ENCODE data around the gene GZMM. TPM values are rescaled to one million over a fixed set of nuclear protein-coding genes. Genes with fewer than 3 reads are reported as not detected.

GZMM gene
- total and polyA plus RNA-seq, 2 of the 13 experiments (the other 11 are each of a cell fraction or from before 2014, with no cell fraction given) = 0.07 TPM; not detected in 1

DNA sequence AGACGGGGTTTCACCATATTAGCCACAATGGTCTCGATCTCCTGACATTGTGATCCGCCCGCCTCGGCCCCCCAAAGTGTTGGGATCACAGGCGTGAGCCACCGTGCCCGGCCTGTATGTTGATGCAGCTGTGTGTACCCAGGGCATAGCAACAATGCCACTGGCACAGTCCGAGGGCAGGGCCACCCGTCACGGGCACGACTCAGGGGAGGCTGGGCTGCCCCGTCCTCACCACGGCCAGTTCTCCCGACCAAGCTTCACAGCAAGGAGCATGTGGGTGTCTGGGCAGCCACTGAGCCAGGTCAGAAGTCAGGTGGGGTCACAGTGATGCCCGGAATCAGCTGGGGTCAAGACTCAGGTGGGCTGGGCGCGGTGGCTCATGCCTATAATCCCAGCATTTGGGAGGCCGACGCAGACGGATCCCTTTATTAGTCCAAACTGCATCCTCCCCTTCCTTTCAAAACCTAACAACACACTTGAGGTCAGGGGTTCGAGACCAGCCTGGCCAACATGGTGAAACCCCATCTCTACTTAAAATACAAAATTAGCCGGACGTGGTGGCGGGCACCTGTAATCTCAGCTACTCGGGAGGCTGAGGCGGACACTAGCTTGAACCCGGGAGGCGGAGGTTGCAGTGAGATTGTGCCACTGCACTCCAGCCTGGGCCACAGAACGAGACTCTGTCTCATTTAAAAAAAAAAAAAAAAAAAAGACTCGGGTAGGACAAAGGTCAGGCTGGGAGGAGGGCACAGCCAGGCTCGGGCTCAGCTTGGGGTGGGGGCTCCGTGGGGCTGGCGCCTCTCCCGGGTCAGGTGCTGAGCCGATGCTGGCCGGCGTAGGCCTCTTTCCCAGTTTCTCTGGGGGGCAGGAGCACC, 13.5 kb upstream of the GZMM start (continued):
- TF ChIP-seq ZNF136 (CRISPR knock-in tag; IDR thresholded peaks at IDR 0.05; ENCODE audit: low read depth) (no peak), FOXK1 (CRISPR knock-in tag; IDR thresholded peaks at IDR 0.05; ENCODE audit: borderline replicate concordance, low read depth) (no peak), ATF7-NPFF (CRISPR knock-in tag; IDR thresholded peaks at IDR 0.05; ENCODE audit: low read depth) (no peak), KLF16 (CRISPR knock-in tag; IDR thresholded peaks at IDR 0.05) (no peak; a peak in 1 of 4 replicates), SKIL (CRISPR knock-in tag; IDR thresholded peaks at IDR 0.05; ENCODE audit: borderline replicate concordance) (no peak), ZNF503 (CRISPR knock-in tag; IDR thresholded peaks at IDR 0.05) (no peak), CENPBD1 (CRISPR knock-in tag; IDR thresholded peaks at IDR 0.05; ENCODE audit: borderline replicate concordance, low read depth) (no peak), RARG (CRISPR knock-in tag; IDR thresholded peaks at IDR 0.05; ENCODE audit: low read depth) (no peak), ZNF484 (CRISPR knock-in tag; IDR thresholded peaks at IDR 0.05; ENCODE audit: borderline replicate concordance, low read depth) (no peak), JARID2 (CRISPR knock-in tag; IDR thresholded peaks at IDR 0.05; ENCODE audit: insufficient replicate concordance) (no peak), CHCHD3 (CRISPR knock-in tag; IDR thresholded peaks at IDR 0.05) (no peak), MED13 (CRISPR knock-in tag; IDR thresholded peaks at IDR 0.05) (0 out of 2 replicates have a peak, but pooled peaks have one; percentile 61), DZIP1 (CRISPR knock-in tag; IDR thresholded peaks at IDR 0.05) (no peak), POLR2AphosphoS5 (IDR thresholded peaks at IDR 0.05; ENCODE audit: low read depth, low read length) (peak; percentile 37; the same call in 1 of the 2 replicates), CEBPB (IDR thresholded peaks at IDR 0.05; ENCODE audit: borderline replicate concordance, low read depth, low read length) (no peak), SUZ12 (IDR thresholded peaks at IDR 0.05; ENCODE audit: low read depth, low read length) (no peak), JDP2 (CRISPR knock-in tag; IDR thresholded peaks at IDR 0.05; ENCODE audit: borderline replicate concordance) (no peak)
- TF ChIP-seq, protein P1, sequence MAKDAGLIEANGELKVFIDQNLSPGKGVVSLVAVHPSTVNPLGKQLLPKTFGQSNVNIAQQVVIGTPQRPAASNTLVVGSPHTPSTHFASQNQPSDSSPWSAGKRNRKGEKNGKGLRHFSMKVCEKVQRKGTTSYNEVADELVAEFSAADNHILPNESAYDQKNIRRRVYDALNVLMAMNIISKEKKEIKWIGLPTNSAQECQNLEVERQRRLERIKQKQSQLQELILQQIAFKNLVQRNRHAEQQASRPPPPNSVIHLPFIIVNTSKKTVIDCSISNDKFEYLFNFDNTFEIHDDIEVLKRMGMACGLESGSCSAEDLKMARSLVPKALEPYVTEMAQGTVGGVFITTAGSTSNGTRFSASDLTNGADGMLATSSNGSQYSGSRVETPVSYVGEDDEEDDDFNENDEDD (CRISPR knock-in tag; IDR thresholded peaks at IDR 0.05; ENCODE audit: borderline replicate concordance) = no peak
- TF ChIP-seq, protein P2, sequence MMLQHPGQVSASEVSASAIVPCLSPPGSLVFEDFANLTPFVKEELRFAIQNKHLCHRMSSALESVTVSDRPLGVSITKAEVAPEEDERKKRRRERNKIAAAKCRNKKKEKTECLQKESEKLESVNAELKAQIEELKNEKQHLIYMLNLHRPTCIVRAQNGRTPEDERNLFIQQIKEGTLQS (CRISPR knock-in tag; IDR thresholded peaks at IDR 0.05) = no peak

Measured in HepG2 (cell line).